ENCODE data around the gene LACC1. TPM values are rescaled to one million over a fixed set of nuclear protein-coding genes. Genes with fewer than 3 reads are reported as not detected.

Gene LACC1
- total RNA-seq, 4 donors from 2014 or later = 1.8 to 9.8 (median 3.9) TPM

GRCh38 chr13:43916828-43917227 lies 37.1 kb downstream of the LACC1 start:
- Histone ChIP-seq H3K27ac (no peak overlapping the region), H3K4me3 (no peak overlapping the region), H3K9me3 (no peaks in the 10 kb centered on the region), H3K36me3 (no peaks in the 10 kb centered on the region), H3K4me1 (no peaks in the 10 kb centered on the region), H3K27me3 (no peaks in the 10 kb centered on the region)
- DNase-seq (ENCODE audit: low spot score in 2 of 2) = peak in 1 of 2 donors; percentile 21
- 5 to 9% methylated on average over 2 of the region's 2 CpGs for WGBS, 2 donors
- TF ChIP-seq EP300 (IDR thresholded peaks at IDR 0.05) = peak in 1 of 2 donors; percentile 53
- no peak for TF ChIP-seq CTCF (IDR thresholded peaks at IDR 0.05)
- no peak for TF ChIP-seq POLR2A (IDR thresholded peaks at IDR 0.05)

- Histone ChIP-seq H3K9me3 (no peaks in the 10 kb centered on the region), H3K4me3 (no peak overlapping the region), H3K27me3 (no peaks in the 10 kb centered on the region), H3K36me3 (no peaks in the 10 kb centered on the region), H3K27ac (no peak overlapping the region), H3K4me1 (no peaks in the 10 kb centered on the region)
- 78% methylated on average over 5 of the region's 5 CpGs for WGBS, 2 donors
- TF ChIP-seq POLR2A (IDR thresholded peaks at IDR 0.05) = no peak
- no peak for TF ChIP-seq CTCF (IDR thresholded peaks at IDR 0.05)
- TF ChIP-seq EP300 (IDR thresholded peaks at IDR 0.05) = no peak
- DNase-seq (ENCODE audit: low spot score in 2 of 2) = no peak
These were observed 38.9 kb downstream of the LACC1 start for GRCh38 chr13:43918636-43919035.

- 97% methylated on average over 1 of the region's 1 CpG for WGBS, 2 donors
- no peak for TF ChIP-seq EP300 (IDR thresholded peaks at IDR 0.05)
- no peak for TF ChIP-seq POLR2A (IDR thresholded peaks at IDR 0.05)
- no peak for TF ChIP-seq CTCF (IDR thresholded peaks at IDR 0.05)
- H3K36me3 ChIP-seq = no peaks in the 10 kb centered on the region
- no peaks in the 10 kb centered on the region for H3K27me3 ChIP-seq
- H3K4me3 ChIP-seq = no peak overlapping the region
- H3K9me3 ChIP-seq = no peaks in the 10 kb centered on the region
- DNase-seq (ENCODE audit: low spot score in 2 of 2) = no peak
- H3K4me1 ChIP-seq = no peaks in the 10 kb centered on the region
- H3K27ac ChIP-seq = no peak overlapping the region
These were observed 41.4 kb downstream of the LACC1 start for GRCh38 chr13:43920965-43921674.

- H3K9me3 ChIP-seq = no peaks in the 10 kb centered on the region
- no peak overlapping the region for H3K4me3 ChIP-seq
- H3K27me3 ChIP-seq = no peaks in the 10 kb centered on the region
- no peak for DNase-seq (ENCODE audit: low spot score in 2 of 2)
- H3K4me1 ChIP-seq = no peaks in the 10 kb centered on the region
- H3K27ac ChIP-seq = no peak overlapping the region
- WGBS, 2 donors = 82 to 88% methylated on average over 5 of the region's 5 CpGs
- TF ChIP-seq CTCF (IDR thresholded peaks at IDR 0.05) (no peak), EP300 (IDR thresholded peaks at IDR 0.05) (no peak), POLR2A (IDR thresholded peaks at IDR 0.05) (no peak)
- H3K36me3 ChIP-seq = no peaks in the 10 kb centered on the region
These were observed 45.0 kb downstream of the LACC1 start for GRCh38 chr13:43924549-43925245.

- peaks cover 0 to 5% (median 0%) of the 10 kb centered on the region in 4 donors for H3K9me3 ChIP-seq
- H3K27me3 ChIP-seq = no peaks in the 10 kb centered on the region
- no peaks in the 10 kb centered on the region for H3K4me1 ChIP-seq
- H3K4me3 ChIP-seq = no peak overlapping the region
- H3K27ac ChIP-seq = no peak overlapping the region
- no peaks in the 10 kb centered on the region for H3K36me3 ChIP-seq
- DNase-seq (ENCODE audit: low spot score in 2 of 2) = no peak
- TF ChIP-seq CTCF (IDR thresholded peaks at IDR 0.05) = no peak
- TF ChIP-seq EP300 (IDR thresholded peaks at IDR 0.05) = no peak
- TF ChIP-seq POLR2A (IDR thresholded peaks at IDR 0.05) = no peak
- WGBS, 2 donors = 91 to 100% methylated on average over 1 of the region's 1 CpG
These were observed 50.2 kb downstream of the LACC1 start for GRCh38 chr13:43929947-43930346.
